ENCODE results near the gene KRTAP10-9.

GRCh38 chr21:44658541-44658910, 31.6 kb downstream of the KRTAP10-9 start:
- TF ChIP-seq CTCF (IDR thresholded peaks at IDR 0.05; ENCODE audit: insufficient read depth, low read length, poor library complexity, severe bottlenecking), result no peak
- TF ChIP-seq EZH2phosphoT487 (conservative IDR thresholded peaks at IDR 0.05; ENCODE audit: low read length), result no peak
